PC-9 (cell line): ENCODE results near the gene ILDR1. TPM values are rescaled to one million over a fixed set of nuclear protein-coding genes. Genes with fewer than 3 reads are reported as not detected.

ENCODE experiments used
- BruUV-seq: library from RNA; stranded (reverse); fragments of 400-500 nt; replicated peaks from 2 replicates; lab custom pipeline; 2021; lab: Mats Ljungman, UMichigan
- CTCF ChIA-PET: fragments of 300-600 bp; sonication (Branson Sonifier 250); formaldehyde crosslinking; loops from one replicate; lab custom pipeline; 2022; ENCODE audit warnings: antibody characterized with exemption; lab: Charles Lee
- POLR2A ChIA-PET: fragments of 300-600 bp; sonication (Branson Sonifier 250); formaldehyde crosslinking; loops from one replicate; lab custom pipeline; 2022; ENCODE audit warnings: antibody characterized with exemption; ENCODE audit not compliant: unreplicated experiment; lab: Charles Lee
- DNase-seq, 2 experiments: peaks; one replicate each; pipeline versions ENCODE4 v3.0.0 to v3.0.0-alpha.2; 2015 to 2022; ENCODE audit warnings: mixed read lengths in 1 of 2
- H2AFZ ChIP-seq: fragments of 200-600 bp; sonication (generic); 2 replicates; pipeline ENCODE4 v1.8.1; 2017; ENCODE audit warnings: antibody characterized with exemption
- H3F3A ChIP-seq: fragments of 200-600 bp; sonication (generic); 2 replicates; pipeline ENCODE4 v1.8.1; 2017; ENCODE audit warnings: antibody characterized with exemption, mild to moderate bottlenecking, low read depth; ENCODE audit not compliant: insufficient read depth
- H3K27ac ChIP-seq: fragments of 200-600 bp; sonication (generic); 2 replicates; pipeline ENCODE4 v1.6.1; 2016; ENCODE audit warnings: mixed run types
- H3K27me3 ChIP-seq: fragments of 200-600 bp; sonication (generic); 2 replicates; pipeline ENCODE4 v1.6.1; 2016; ENCODE audit warnings: low read depth, mixed run types; ENCODE audit not compliant: insufficient read depth
- H3K36me3 ChIP-seq: fragments of 200-600 bp; sonication (generic); 2 replicates; pipeline ENCODE4 v1.6.1; 2016; ENCODE audit warnings: low read depth, mixed run types
- H3K4me1 ChIP-seq: fragments of 200-600 bp; sonication (generic); replicated peaks from 2 replicates; pipeline ENCODE4 v1.6.1; 2016; ENCODE audit warnings: mixed run types; ENCODE audit not compliant: insufficient read depth
- H3K4me2 ChIP-seq: fragments of 200-600 bp; sonication (generic); 2 replicates; pipeline ENCODE4 v1.6.1; 2017; ENCODE audit warnings: mixed run types
- H3K4me3 ChIP-seq: fragments of 200-600 bp; sonication (generic); 2 replicates; pipeline ENCODE4 v1.6.1; 2016; ENCODE audit warnings: mixed run types
- H3K79me2 ChIP-seq: fragments of 200-600 bp; sonication (generic); 2 replicates; pipeline ENCODE4 v1.6.1; 2017; ENCODE audit warnings: low read depth, mixed run types
- H3K9me2 ChIP-seq: fragments of 200-600 bp; sonication (generic); 2 replicates; pipeline ENCODE4 v1.8.1; 2017; ENCODE audit warnings: mild to moderate bottlenecking; ENCODE audit not compliant: insufficient read depth
- H3K9me3 ChIP-seq: fragments of 200-600 bp; sonication (generic); 2 replicates; pipeline ENCODE4 v1.8.1; 2016; ENCODE audit warnings: low read depth; ENCODE audit not compliant: insufficient read depth
- H4K20me1 ChIP-seq: fragments of 200-600 bp; sonication (generic); 2 replicates; pipeline ENCODE4 v1.8.1; 2017; ENCODE audit not compliant: insufficient read depth
- EZH2 ChIP-seq: fragments of 200-600 bp; sonication (generic); IDR thresholded peaks from 2 replicates; pipeline ENCODE4 v1.8.0; 2017; ENCODE audit warnings: antibody characterized with exemption, low read depth
- intact Hi-C: fragments of 100-400 bp; cut with micrococcal nuclease; formaldehyde crosslinking; loops from one replicate; pipeline ENCODE4 v1.10.0; 2022; ENCODE audit not compliant: unreplicated experiment
- total RNA-seq: library from RNA; stranded (reverse); gene quantifications from 2 replicates; pipeline ENCODE4 v1.2.3, GENCODE V29; 2021
- TF ChIP-seq, protein P1 (sequence below): fragments of 200-600 bp; sonication (generic); conservative IDR thresholded peaks from 2 replicates; pipeline ENCODE4 v1.6.1; 2017; ENCODE audit warnings: mixed run types, antibody characterized with exemption, mild to moderate bottlenecking, moderate library complexity

Gene ILDR1
- total RNA-seq, 1 experiment from 2014 or later: 5.1 TPM

DNA sequence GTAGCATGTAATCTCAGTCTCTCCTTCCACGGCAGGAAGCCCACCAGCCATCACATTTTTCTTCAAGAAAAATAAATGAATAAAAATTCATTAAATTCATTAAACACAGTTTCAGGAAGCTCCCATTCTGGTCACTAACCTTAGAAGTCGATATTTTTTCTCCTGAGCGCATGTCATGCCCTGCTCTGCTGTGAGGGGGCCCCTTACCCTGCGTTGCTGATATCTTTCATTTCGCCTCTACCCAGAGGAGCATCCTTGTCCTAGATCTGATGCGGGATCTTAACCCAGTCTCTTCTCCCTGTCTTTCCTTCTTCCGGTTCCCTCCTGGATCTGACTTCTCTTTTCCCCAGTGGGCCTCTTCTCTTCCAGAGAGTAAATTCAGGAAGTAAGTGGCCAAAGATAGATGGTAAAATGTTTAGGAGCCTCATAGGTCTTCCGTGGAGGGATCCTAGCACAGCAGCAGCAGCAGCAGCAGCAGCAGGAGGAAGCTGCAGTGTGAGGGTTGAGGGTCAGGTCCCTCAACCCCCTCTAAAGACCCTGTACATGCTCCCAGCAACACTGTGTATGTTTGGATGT lies 1.4 kb upstream of the ILDR1 start:
- H3K27me3 ChIP-seq: no peaks in the 10 kb centered on the region
- H2AFZ ChIP-seq: no peak overlapping the region
- CTCF ChIA-PET: no interaction called here
- no peaks in the 10 kb centered on the region for H3K79me2 ChIP-seq
- no peak for TF ChIP-seq EZH2
- TF ChIP-seq, protein P1, sequence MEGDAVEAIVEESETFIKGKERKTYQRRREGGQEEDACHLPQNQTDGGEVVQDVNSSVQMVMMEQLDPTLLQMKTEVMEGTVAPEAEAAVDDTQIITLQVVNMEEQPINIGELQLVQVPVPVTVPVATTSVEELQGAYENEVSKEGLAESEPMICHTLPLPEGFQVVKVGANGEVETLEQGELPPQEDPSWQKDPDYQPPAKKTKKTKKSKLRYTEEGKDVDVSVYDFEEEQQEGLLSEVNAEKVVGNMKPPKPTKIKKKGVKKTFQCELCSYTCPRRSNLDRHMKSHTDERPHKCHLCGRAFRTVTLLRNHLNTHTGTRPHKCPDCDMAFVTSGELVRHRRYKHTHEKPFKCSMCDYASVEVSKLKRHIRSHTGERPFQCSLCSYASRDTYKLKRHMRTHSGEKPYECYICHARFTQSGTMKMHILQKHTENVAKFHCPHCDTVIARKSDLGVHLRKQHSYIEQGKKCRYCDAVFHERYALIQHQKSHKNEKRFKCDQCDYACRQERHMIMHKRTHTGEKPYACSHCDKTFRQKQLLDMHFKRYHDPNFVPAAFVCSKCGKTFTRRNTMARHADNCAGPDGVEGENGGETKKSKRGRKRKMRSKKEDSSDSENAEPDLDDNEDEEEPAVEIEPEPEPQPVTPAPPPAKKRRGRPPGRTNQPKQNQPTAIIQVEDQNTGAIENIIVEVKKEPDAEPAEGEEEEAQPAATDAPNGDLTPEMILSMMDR: no peak
- BruUV-seq: no TSS peak
- POLR2A ChIA-PET: no interaction called here
- 0 out of 2 replicates have a peak, but pooled peaks cover 4% of the 10 kb centered on the region for H3K4me1 ChIP-seq
- no peak overlapping the region for H3K4me2 ChIP-seq
- H3F3A ChIP-seq: no peaks in the 10 kb centered on the region
- no peak for DNase-seq
- H3K36me3 ChIP-seq: no peaks in the 10 kb centered on the region
- H3K27ac ChIP-seq: no peak overlapping the region
- no peak overlapping the region for H3K4me3 ChIP-seq
- intact Hi-C loops: no loop called here
- H3K9me3 ChIP-seq: no peaks in the 10 kb centered on the region
- H3K9me2 ChIP-seq: no peaks in the 10 kb centered on the region
- H4K20me1 ChIP-seq: no peaks in the 10 kb centered on the region

DNA sequence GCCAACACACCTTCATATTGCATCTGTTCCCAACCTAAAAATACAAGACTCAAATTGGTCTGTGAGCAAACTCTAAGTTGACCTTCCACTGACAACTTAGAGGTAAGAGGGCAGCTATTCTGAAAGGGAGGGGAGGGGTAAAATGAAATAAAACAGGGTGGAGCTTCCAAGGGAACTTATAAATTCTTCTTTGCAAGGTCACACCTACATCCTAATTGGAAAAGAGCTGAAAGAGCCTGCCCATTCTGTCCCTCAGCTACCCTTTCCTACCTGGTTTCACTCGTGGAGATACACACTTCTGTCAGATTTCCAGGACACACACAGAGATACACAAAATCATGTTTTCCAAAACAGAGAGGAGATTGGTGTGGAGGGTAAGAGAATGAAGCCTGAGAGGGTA lies 1.0 kb downstream of the ILDR1 start:
- CTCF ChIA-PET: no interaction called here
- no TSS peak for BruUV-seq

GRCh38 chr3:122019493-122019892 lies 2.6 kb downstream of the ILDR1 start:
- H3K79me2 ChIP-seq: no peaks in the 10 kb centered on the region
- 0 out of 2 replicates have a peak, but pooled peaks cover 4% of the 10 kb centered on the region for H3K4me1 ChIP-seq
- no peak overlapping the region for H3K4me2 ChIP-seq
- DNase-seq: no peak
- H3F3A ChIP-seq: no peaks in the 10 kb centered on the region
- no peak overlapping the region for H3K4me3 ChIP-seq
- H3K27me3 ChIP-seq: no peaks in the 10 kb centered on the region
- intact Hi-C loops: no loop called here
- BruUV-seq: no TSS peak
- H3K36me3 ChIP-seq: no peaks in the 10 kb centered on the region
- H4K20me1 ChIP-seq: no peaks in the 10 kb centered on the region
- H2AFZ ChIP-seq: no peak overlapping the region
- ChIA-PET POLR2A (no interaction called here), CTCF (interaction anchor here (0.9 kb wide), 1 partner anchor 11 kb away, joined by 4 read pairs; no protein-coding TSS in a partner anchor)
- no peaks in the 10 kb centered on the region for H3K9me2 ChIP-seq
- no peak overlapping the region for H3K27ac ChIP-seq
- H3K9me3 ChIP-seq: no peaks in the 10 kb centered on the region
- no peak for TF ChIP-seq EZH2
- TF ChIP-seq, protein P1: no peak

More for the DNA sequence above, 1.0 kb downstream of the ILDR1 start:
- Histone ChIP-seq H3K9me2 (no peaks in the 10 kb centered on the region), H3K27ac (no peak overlapping the region), H3K9me3 (no peaks in the 10 kb centered on the region), H3K79me2 (no peaks in the 10 kb centered on the region), H3K36me3 (no peaks in the 10 kb centered on the region), H3F3A (no peaks in the 10 kb centered on the region), H3K4me1 (0 out of 2 replicates have a peak, but pooled peaks cover 4% of the 10 kb centered on the region), H2AFZ (peak overlapping the region; percentile 98; the same call in 1 of the 2 replicates), H3K27me3 (no peaks in the 10 kb centered on the region), H3K4me3 (peak overlapping the region; percentile 82; the same call in 1 of the 2 replicates), H4K20me1 (no peaks in the 10 kb centered on the region), H3K4me2 (peak overlapping the region; percentile 76)
- no peak for DNase-seq
- POLR2A ChIA-PET: no interaction called here
- TF ChIP-seq, protein P1: no peak
- TF ChIP-seq EZH2: no peak
- intact Hi-C loops: no loop called here
